Measurements from ENCODE around the gene IFT80.

- no peak for TF ChIP-seq CTCF (IDR thresholded peaks at IDR 0.05)
- TF ChIP-seq POLR2A (IDR thresholded peaks at IDR 0.05), result no peak
These were observed 36.7 kb upstream of the IFT80 start for GRCh38 chr3:160435747-160436146.

Measured in thyroid gland (tissue), 4 donors.